HepG2 (cell line): ENCODE data around the gene TANGO6. TPM values are rescaled to one million over a fixed set of nuclear protein-coding genes. Genes with fewer than 3 reads are reported as not detected.

Experiments
- AHDC1 ChIP-seq: sonication (generic); formaldehyde crosslinking; IDR thresholded peaks from 2 replicates; pipeline ENCODE4 v1.5.1; 2020; ENCODE audit warnings: mild to moderate bottlenecking, missing genetic modification reagents, borderline replicate concordance
- BHLHE40 ChIP-seq: IDR thresholded peaks from 2 replicates; pipeline ENCODE4 v1.6.1; 2011; ENCODE audit warnings: low read length, improper control_type of control experiment
- CSRNP1 ChIP-seq: sonication (generic); formaldehyde crosslinking; IDR thresholded peaks from 2 replicates; pipeline ENCODE4 v1.8.1; 2023; ENCODE audit warnings: mild to moderate bottlenecking, missing genetic modification reagents
- HCFC1 ChIP-seq: fragments of 150-350 bp; IDR thresholded peaks from 2 replicates; pipeline ENCODE4 v1.6.1; 2014; ENCODE audit warnings: low read depth, low read length
- PRDM4 ChIP-seq: sonication (generic); formaldehyde crosslinking; IDR thresholded peaks from 2 replicates; pipeline ENCODE4 v1.9.0; 2021; ENCODE audit warnings: missing genetic modification reagents, borderline replicate concordance
- SIN3B ChIP-seq: fragments of 150-350 bp; IDR thresholded peaks from 2 replicates; pipeline ENCODE4 v1.6.1; 2014; ENCODE audit warnings: low read length
- SRF ChIP-seq: IDR thresholded peaks from 2 replicates; pipeline ENCODE4 v1.6.1; 2011; ENCODE audit warnings: mild to moderate bottlenecking, low read depth, low read length, moderate library complexity
- TAF1 ChIP-seq: sonication (generic); formaldehyde crosslinking; IDR thresholded peaks from 2 replicates; pipeline ENCODE4 v1.4.0; 2020; ENCODE audit warnings: missing genetic modification reagents
- TBL1XR1 ChIP-seq: fragments of 150-350 bp; IDR thresholded peaks from 2 replicates; pipeline ENCODE4 v1.6.1; 2014; ENCODE audit warnings: borderline replicate concordance, low read length; ENCODE audit not compliant: partially characterized antibody
- TOE1 ChIP-seq: sonication (generic); formaldehyde crosslinking; IDR thresholded peaks from 2 replicates; pipeline ENCODE4 v1.4.0; 2020; ENCODE audit warnings: mild to moderate bottlenecking, missing genetic modification reagents
- ZBTB44 ChIP-seq: sonication (generic); formaldehyde crosslinking; IDR thresholded peaks from 2 replicates; pipeline ENCODE4 v1.4.0; 2020; ENCODE audit warnings: missing genetic modification reagents
- ZNF747 ChIP-seq: sonication (generic); formaldehyde crosslinking; IDR thresholded peaks from 2 replicates; pipeline ENCODE4 v1.8.1; 2023; ENCODE audit warnings: missing genetic modification reagents, mild to moderate bottlenecking, borderline replicate concordance
- polyA plus RNA-seq, 8 experiments: library from polyadenylated mRNA; depleted of rRNA in 3 of 8; stranded (reverse) in 7 of 8; unstranded in 1 of 8; fragments of >200 nt; fragmentation: Illumina TruSeq in 4 of 8; extraction: Trizol in 4 of 8; gene quantifications; 2 replicates each; pipeline versions ENCODE4 v1.2.1 to v1.2.3, GENCODE V29; 2011 to 2016; ENCODE audit warnings: low read depth in 4 of 8, missing spikeins in 1 of 8, mixed read lengths in 1 of 8; ENCODE audit not compliant: insufficient read depth in 1 of 8
- total RNA-seq, 5 experiments: library from RNA; depleted of rRNA; stranded (reverse); fragments of >200 nt; fragmentation: Illumina TruSeq; extraction: Trizol; gene quantifications; 2 replicates each; pipeline ENCODE4 v1.2.3, GENCODE V29; 2016; ENCODE audit warnings: low read depth in 1 of 5
- TF ChIP-seq, protein P1 (sequence below): sonication (generic); formaldehyde crosslinking; conservative IDR thresholded peaks from 2 replicates; pipeline ENCODE4 v1.8.0; 2022; ENCODE audit warnings: mild to moderate bottlenecking, moderate library complexity, missing genetic modification reagents

Gene TANGO6
- total and polyA plus RNA-seq, 2 of the 13 experiments (the other 11 are each of a cell fraction or from before 2014, with no cell fraction given): 7.2 to 13.3 TPM

DNA sequence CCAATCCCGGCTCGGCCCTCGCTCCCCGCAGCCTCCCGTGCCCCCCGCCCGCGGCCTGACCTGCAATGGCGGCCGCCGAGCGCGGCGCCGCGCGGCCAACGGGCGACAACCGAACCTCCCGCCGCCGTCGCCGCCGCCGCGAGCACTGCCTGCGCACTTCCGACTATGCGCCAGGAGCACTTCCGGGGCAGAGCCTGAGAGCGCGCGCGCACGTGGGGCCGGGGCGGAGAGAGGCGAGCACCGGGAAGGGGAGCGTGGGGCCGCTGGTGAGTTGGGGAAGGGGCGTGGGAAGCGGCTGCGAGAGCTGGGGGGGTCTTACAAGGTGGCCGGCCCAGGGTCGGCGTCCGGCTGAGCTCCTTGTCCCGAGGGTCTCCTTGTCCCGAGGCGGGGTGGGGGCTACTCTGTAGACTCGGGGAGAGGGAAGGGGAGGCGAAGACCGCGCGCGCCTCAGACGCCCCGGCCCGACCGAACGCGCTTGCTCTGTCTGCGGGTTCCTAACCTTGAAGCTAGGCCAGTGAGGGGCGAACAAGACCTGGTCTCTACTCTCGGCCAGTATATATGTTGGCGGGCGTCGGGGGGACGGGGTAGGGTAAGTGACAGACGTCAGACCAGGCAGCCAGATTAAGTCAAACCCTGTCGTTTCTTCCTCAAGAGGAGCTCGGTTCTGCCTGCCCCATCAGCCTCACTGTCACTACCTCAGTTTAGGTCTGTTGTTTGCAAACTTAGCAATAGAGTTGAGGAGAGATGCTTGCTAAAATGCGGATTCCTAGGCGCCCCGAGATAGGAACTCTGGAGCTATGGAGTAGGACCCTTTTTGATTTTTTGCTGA lies 289.3 kb downstream of the TANGO6 start, which contains the start of the genes CHTF8 and UTP4 (continued):
- TF ChIP-seq ZBTB44 (CRISPR knock-in tag): no peak
- TF ChIP-seq TBL1XR1: no peak
- no peak for TF ChIP-seq SRF
- no peak for TF ChIP-seq TOE1 (CRISPR knock-in tag)
- TF ChIP-seq CSRNP1: no peak
- peak; percentile 51 for TF ChIP-seq HCFC1
- peak; percentile 67 for TF ChIP-seq SIN3B
- peak; percentile 65 for TF ChIP-seq BHLHE40
- TF ChIP-seq ZNF747 (CRISPR knock-in tag): peak; percentile 41; the same call in 1 of the 2 replicates
- TF ChIP-seq PRDM4 (CRISPR knock-in tag): 0 out of 2 replicates have a peak, but pooled peaks have one; percentile 35
- TF ChIP-seq, protein P1, sequence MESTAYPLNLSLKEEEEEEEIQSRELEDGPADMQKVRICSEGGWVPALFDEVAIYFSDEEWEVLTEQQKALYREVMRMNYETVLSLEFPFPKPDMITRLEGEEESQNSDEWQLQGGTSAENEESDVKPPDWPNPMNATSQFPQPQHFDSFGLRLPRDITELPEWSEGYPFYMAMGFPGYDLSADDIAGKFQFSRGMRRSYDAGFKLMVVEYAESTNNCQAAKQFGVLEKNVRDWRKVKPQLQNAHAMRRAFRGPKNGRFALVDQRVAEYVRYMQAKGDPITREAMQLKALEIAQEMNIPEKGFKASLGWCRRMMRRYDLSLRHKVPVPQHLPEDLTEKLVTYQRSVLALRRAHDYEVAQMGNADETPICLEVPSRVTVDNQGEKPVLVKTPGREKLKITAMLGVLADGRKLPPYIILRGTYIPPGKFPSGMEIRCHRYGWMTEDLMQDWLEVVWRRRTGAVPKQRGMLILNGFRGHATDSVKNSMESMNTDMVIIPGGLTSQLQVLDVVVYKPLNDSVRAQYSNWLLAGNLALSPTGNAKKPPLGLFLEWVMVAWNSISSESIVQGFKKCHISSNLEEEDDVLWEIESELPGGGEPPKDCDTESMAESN (CRISPR knock-in tag): no peak; the same call in 1 of the 2 replicates
- peak; percentile 66 for TF ChIP-seq TAF1 (CRISPR knock-in tag)
- TF ChIP-seq AHDC1 (CRISPR knock-in tag): no peak
